H9 (cell line): ENCODE measurements around the gene SETBP1. TPM values are rescaled to one million over a fixed set of nuclear protein-coding genes. Genes with fewer than 3 reads are reported as not detected.

Experiments
- DNase-seq: peaks from one replicate; pipeline ENCODE4 v3.0.0-alpha.2; 2017
- H2AFZ ChIP-seq: one replicate; pipeline ENCODE4 v1.6.1; 2013; ENCODE audit warnings: mild to moderate bottlenecking, low read length, control low read depth, moderate library complexity
- H2AK5ac ChIP-seq: 2 replicates; pipeline ENCODE4 v1.6.1; 2013; ENCODE audit warnings: low read length, control low read depth, mixed read lengths; ENCODE audit not compliant: insufficient read length
- H2BK120ac ChIP-seq: one replicate; pipeline ENCODE4 v1.6.1; 2013; ENCODE audit warnings: low read depth, mild to moderate bottlenecking, low read length, control low read depth, inconsistent platforms; ENCODE audit not compliant: poor library complexity, severe bottlenecking
- H2BK12ac ChIP-seq: 2 replicates; pipeline ENCODE4 v1.6.1; 2013; ENCODE audit warnings: low read length, control low read depth, mixed read lengths, low read depth; ENCODE audit not compliant: insufficient read length
- H2BK15ac ChIP-seq: 2 replicates; pipeline ENCODE4 v1.6.1; 2013; ENCODE audit warnings: low read depth, low read length, control low read depth
- H2BK20ac ChIP-seq: one replicate; pipeline ENCODE4 v1.6.1; 2013; ENCODE audit warnings: low read depth, mild to moderate bottlenecking, low read length, control low read depth, inconsistent platforms; ENCODE audit not compliant: poor library complexity, severe bottlenecking
- H2BK5ac ChIP-seq: 2 replicates; pipeline ENCODE4 v1.6.1; 2013; ENCODE audit warnings: low read length, control low read depth, mixed read lengths; ENCODE audit not compliant: insufficient read length
- H3K14ac ChIP-seq: 2 replicates; pipeline ENCODE4 v1.6.1; 2013; ENCODE audit warnings: low read length, control low read depth; ENCODE audit not compliant: insufficient read depth
- H3K18ac ChIP-seq: 2 replicates; pipeline ENCODE4 v1.6.1; 2013; ENCODE audit warnings: low read depth, mild to moderate bottlenecking, mixed read lengths, low read length, control low read depth; ENCODE audit not compliant: insufficient read length
- H3K23ac ChIP-seq: 2 replicates; pipeline ENCODE4 v1.6.1; 2013; ENCODE audit warnings: low read length, control low read depth, mixed read lengths, low read depth; ENCODE audit not compliant: insufficient read length
- H3K23me2 ChIP-seq: 2 replicates; pipeline ENCODE4 v1.6.1; 2013; ENCODE audit warnings: low read depth, mild to moderate bottlenecking, mixed read lengths, low read length, control low read depth; ENCODE audit not compliant: insufficient read length, poor library complexity, severe bottlenecking
- H3K27ac ChIP-seq: 2 replicates; pipeline ENCODE4 v1.5.1; 2013; ENCODE audit warnings: low read length, control low read depth, mixed read lengths, low read depth; ENCODE audit not compliant: insufficient read length
- H3K27me3 ChIP-seq: 2 replicates; pipeline ENCODE4 v1.6.1; 2013; ENCODE audit warnings: low read length, control low read depth, inconsistent platforms; ENCODE audit not compliant: insufficient read depth
- H3K4ac ChIP-seq: 2 replicates; pipeline ENCODE4 v1.6.1; 2013; ENCODE audit warnings: low read depth, mild to moderate bottlenecking, control low read depth, inconsistent platforms, low read length, moderate library complexity
- H3K4me1 ChIP-seq: 2 replicates; pipeline ENCODE4 v1.6.1; 2013; ENCODE audit warnings: low read length, control low read depth, inconsistent platforms; ENCODE audit not compliant: insufficient read depth
- H3K4me2 ChIP-seq: 2 replicates; pipeline ENCODE4 v1.6.1; 2013; ENCODE audit warnings: low read length, control low read depth, mixed read lengths; ENCODE audit not compliant: insufficient read length, insufficient read depth
- H3K56ac ChIP-seq: 2 replicates; pipeline ENCODE4 v1.6.1; 2013; ENCODE audit warnings: low read depth, mild to moderate bottlenecking, mixed read lengths, low read length, control low read depth; ENCODE audit not compliant: insufficient read length
- H3K79me1 ChIP-seq: 2 replicates; pipeline ENCODE4 v1.6.1; 2013; ENCODE audit warnings: low read depth, mild to moderate bottlenecking, moderate library complexity, low read length, control low read depth, inconsistent platforms; ENCODE audit not compliant: insufficient read depth, poor library complexity, severe bottlenecking
- H3K79me2 ChIP-seq: 2 replicates; pipeline ENCODE4 v1.6.1; 2013; ENCODE audit warnings: low read length, control low read depth, inconsistent platforms; ENCODE audit not compliant: insufficient read depth
- H3K9ac ChIP-seq: 2 replicates; pipeline ENCODE4 v1.6.1; 2013; ENCODE audit warnings: low read length, control low read depth, mixed read lengths; ENCODE audit not compliant: insufficient read length; ENCODE audit errors: extremely low read depth
- H3K9me3 ChIP-seq: one replicate; pipeline ENCODE4 v1.6.1; 2013; ENCODE audit warnings: low read depth, low read length, inconsistent platforms; ENCODE audit not compliant: control insufficient read depth
- H3T11ph ChIP-seq: one replicate; pipeline ENCODE4 v1.6.1; 2013; ENCODE audit warnings: mild to moderate bottlenecking, low read length, control low read depth, inconsistent platforms
- H4K20me1 ChIP-seq: one replicate; pipeline ENCODE4 v1.6.1; 2013; ENCODE audit not compliant: control insufficient read depth, insufficient read length, insufficient read depth
- H4K5ac ChIP-seq: 2 replicates; pipeline ENCODE4 v1.6.1; 2013; ENCODE audit warnings: low read depth, mild to moderate bottlenecking, mixed read lengths, low read length, control low read depth; ENCODE audit not compliant: insufficient read length
- H4K8ac ChIP-seq: replicated peaks from 2 replicates; pipeline ENCODE4 v1.6.1; 2013; ENCODE audit warnings: low read length, control low read depth, mixed read lengths, low read depth; ENCODE audit not compliant: insufficient read length
- H4K91ac ChIP-seq: 2 replicates; pipeline ENCODE4 v1.6.1; 2013; ENCODE audit warnings: low read depth, mild to moderate bottlenecking, moderate library complexity, mixed read lengths, low read length, control low read depth; ENCODE audit not compliant: insufficient read length
- H3K27ac Mint-ChIP-seq, 3 experiments: 2 replicates in 2 of 3; 3 replicates in 1 of 3; pipeline ENCODE4 v1.8.0; 2020 to 2021; ENCODE audit warnings: mixed read lengths in 3 of 3, mild to moderate bottlenecking in 1 of 3, moderate library complexity in 1 of 3
- H3K27me3 Mint-ChIP-seq: 2 replicates; pipeline ENCODE4 v1.8.0; 2021; ENCODE audit warnings: low read depth, mild to moderate bottlenecking, moderate library complexity, mixed read lengths
- H3K36me3 Mint-ChIP-seq, 3 experiments: 2 replicates in 2 of 3; 3 replicates in 1 of 3; pipeline ENCODE4 v1.8.0; 2020 to 2021; ENCODE audit warnings: low read depth in 3 of 3, mixed read lengths in 3 of 3; ENCODE audit not compliant: insufficient read depth in 1 of 3
- H3K4me1 Mint-ChIP-seq, 2 experiments: 2 replicates each; pipeline ENCODE4 v1.8.0; 2020; ENCODE audit warnings: mixed read lengths in 2 of 2
- H3K4me3 Mint-ChIP-seq, 2 experiments: 2 replicates in 1 of 2; 3 replicates in 1 of 2; pipeline ENCODE4 v1.8.0; 2020 to 2021; ENCODE audit warnings: mild to moderate bottlenecking in 2 of 2, mixed read lengths in 2 of 2, moderate library complexity in 1 of 2
- H3K9me3 Mint-ChIP-seq, 2 experiments: 2 replicates in 1 of 2; 3 replicates in 1 of 2; pipeline ENCODE4 v1.8.0; 2020; ENCODE audit warnings: mild to moderate bottlenecking in 2 of 2, mixed read lengths in 2 of 2, moderate library complexity in 1 of 2
- CTCF ChIP-seq: fragments of 200-600 bp; sonication (generic); conservative IDR thresholded peaks from 3 replicates; pipeline ENCODE4 v1.8.0; 2021; ENCODE audit warnings: antibody characterized with exemption, mild to moderate bottlenecking
- WGBS: extraction: QIAGEN DNeasy Blood & Tissue Kit; methylation state at CpG from one replicate; pipeline ENCODE4 v1.1.7; 2013; ENCODE audit warnings: missing lambda C conversion rate, low lambda C conversion rate, mixed read lengths; ENCODE audit not compliant: insufficient read length; ENCODE audit errors: extremely low coverage; 5-methylcytosine and 5-hydroxymethylcytosine counted together
- total RNA-seq: library from RNA; stranded (reverse); gene quantifications from 2 replicates; pipeline ENCODE4 v1.2.1, GENCODE V29; 2021

The SETBP1 gene
- total RNA-seq, 1 experiment from 2014 or later, result 4.6 TPM

- no peaks in the 10 kb centered on the region for H3K23me2 ChIP-seq
- H3K36me3 Mint-ChIP-seq, result peaks cover 0 to 16% (median 2%) of the 10 kb centered on the region in 3 experiments; a peak in 5 of 7 replicates
- H3K14ac ChIP-seq, result no peak overlapping the region
These were observed 32.7 kb downstream of the SETBP1 start for GRCh38 chr18:44713435-44713834.

More at GRCh38 chr18:44713435-44713834, 32.7 kb downstream of the SETBP1 start:
- H4K5ac ChIP-seq, result no peak overlapping the region
- H3K56ac ChIP-seq, result no peak overlapping the region
- H3K27me3 ChIP-seq, result no peaks in the 10 kb centered on the region
- DNase-seq, result no peak
- no peak for TF ChIP-seq CTCF
- Mint-ChIP-seq H3K4me3 (no peak overlapping the region), H3K27me3 (no peaks in the 10 kb centered on the region), H3K27ac (no peak overlapping the region), H3K4me1 (peaks cover 30 to 48% of the 10 kb centered on the region in 2 experiments), H3K9me3 (no peaks in the 10 kb centered on the region)
- H4K20me1 ChIP-seq, result peaks cover 2% of the 10 kb centered on the region
- H3K18ac ChIP-seq, result no peak overlapping the region
- H3T11ph ChIP-seq, result no peak overlapping the region
- H3K9ac ChIP-seq, result no peak overlapping the region
- H3K4me2 ChIP-seq, result no peak overlapping the region
- WGBS, result no CpG with 5 or more reads among the region's 3 CpGs
- H2BK12ac ChIP-seq, result no peak overlapping the region
- H2BK20ac ChIP-seq, result no peak overlapping the region
- no peak overlapping the region for H4K8ac ChIP-seq
- H3K79me1 ChIP-seq, result no peaks in the 10 kb centered on the region
- no peaks in the 10 kb centered on the region for H3K9me3 ChIP-seq
- no peak overlapping the region for H3K4ac ChIP-seq
- H2AK5ac ChIP-seq, result no peak overlapping the region
- H3K4me1 ChIP-seq, result peaks cover 9% of the 10 kb centered on the region
- no peak overlapping the region for H2BK15ac ChIP-seq
- H2AFZ ChIP-seq, result no peak overlapping the region
- no peak overlapping the region for H2BK5ac ChIP-seq
- no peak overlapping the region for H4K91ac ChIP-seq
- H2BK120ac ChIP-seq, result no peak overlapping the region
- no peak overlapping the region for H3K23ac ChIP-seq
- no peaks in the 10 kb centered on the region for H3K79me2 ChIP-seq
- H3K27ac ChIP-seq, result no peak overlapping the region
